Right lobe of liver (tissue), 4 donors: Measurements from ENCODE around the gene GALNT2.

ENCODE experiments used
- CTCF ChIP-seq, 4 donors: fragments of 200-600 bp in 3 of 4; fragments of 450-650 bp in 1 of 4; IDR thresholded peaks; one replicate each; pipeline versions ENCODE4 v1.5.1 to v1.8.0; 2016 to 2022; ENCODE audit warnings: antibody characterized with exemption in 4 of 4, mild to moderate bottlenecking in 2 of 4
- POLR2A ChIP-seq: fragments of 450-650 bp; IDR thresholded peaks from one replicate; pipeline ENCODE4 v1.6.1; 2017; ENCODE audit warnings: antibody characterized with exemption, mild to moderate bottlenecking
- donor health status: DM: no; HTN: no; CAD: no.
- donor health status: DM: no; HTN: no; CAD: no.
- donor health status: DM: no; HTN: yes; CAD: no.

GRCh38 chr1:230274254-230274653 is 207.2 kb downstream of the GALNT2 start:
- TF ChIP-seq CTCF (IDR thresholded peaks at IDR 0.05) (no peak), POLR2A (no peak)
